ENCODE results near the gene CFAP251.

CFAP251 gene

GRCh38 chr12:121947981-121948380 lies 29.6 kb downstream of the CFAP251 start:
- DNase-seq: no peak

GRCh38 chr12:121949648-121950397 lies 31.4 kb downstream of the CFAP251 start:
- no peak for DNase-seq

- no peak for DNase-seq
Measured at GRCh38 chr12:121953117-121953692, 34.8 kb downstream of the CFAP251 start.

DNA sequence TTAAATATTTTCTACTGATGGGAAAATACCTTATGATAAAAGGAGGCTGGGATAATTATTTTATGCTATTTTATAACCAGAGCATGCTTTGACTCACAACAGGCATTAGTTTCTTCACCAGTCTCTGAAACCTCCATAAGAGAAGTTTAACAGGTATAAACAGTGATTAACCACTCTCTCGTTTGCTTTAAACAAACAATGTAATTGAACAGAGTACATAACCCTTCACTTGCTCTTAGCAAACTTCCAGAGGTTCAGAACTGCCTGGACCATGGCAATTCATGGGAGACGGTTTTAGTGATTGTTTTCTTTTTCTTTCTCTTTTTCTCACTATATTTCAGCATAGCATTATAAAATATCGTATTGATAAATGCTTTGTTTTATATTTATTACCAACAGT lies 35.3 kb downstream of the CFAP251 start:
- DNase-seq: no peak

DNA sequence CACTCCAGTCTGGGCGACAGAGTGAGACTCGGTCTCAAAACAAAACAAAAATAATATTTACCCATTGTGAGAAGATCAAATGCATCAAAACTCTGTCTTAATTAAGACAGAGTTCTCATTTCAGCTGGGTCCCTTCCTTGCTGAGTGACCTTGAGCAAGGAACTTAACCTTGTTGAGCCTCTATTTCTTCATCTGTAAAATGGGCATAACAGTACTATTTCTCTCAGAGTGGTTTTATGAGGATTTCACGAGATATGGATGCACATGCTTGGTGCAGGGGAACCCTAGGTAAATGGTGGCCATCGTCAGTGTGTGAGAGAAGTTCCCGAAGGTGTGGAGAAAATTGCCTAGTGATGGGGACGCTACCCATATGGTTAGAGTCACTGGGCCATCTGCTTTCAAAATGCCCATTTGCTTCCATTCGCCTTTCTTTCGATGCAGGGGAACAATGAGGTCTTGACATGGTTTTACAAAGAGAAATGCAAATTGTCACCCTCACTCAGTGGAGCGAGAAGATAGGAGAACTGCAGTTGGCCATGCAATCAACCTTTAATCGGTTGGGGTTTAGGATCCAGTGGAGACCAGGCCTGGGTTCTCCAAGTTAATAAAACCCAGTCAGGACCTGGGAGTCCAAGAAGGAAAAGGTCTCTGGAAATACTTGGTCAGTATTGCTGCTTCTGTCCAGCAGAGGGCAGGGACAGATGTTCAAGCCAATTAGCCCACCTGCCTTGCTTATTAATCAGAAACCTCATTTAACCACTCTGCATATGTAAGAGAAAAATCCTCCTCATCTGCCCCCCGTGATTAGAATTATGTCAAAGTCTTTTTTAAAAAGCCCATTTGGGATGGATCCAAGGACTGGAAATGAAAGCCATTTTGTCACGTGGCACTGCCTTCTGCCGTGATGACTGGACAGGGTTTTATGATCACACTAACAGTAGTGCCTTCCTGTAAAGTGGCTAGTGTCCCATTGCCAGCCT lies 37.2 kb downstream of the CFAP251 start:
- no peak for DNase-seq

GRCh38 chr12:121957861-121958515 lies 39.6 kb downstream of the CFAP251 start:
- DNase-seq: no peak

GRCh38 chr12:121958541-121959240 lies 40.3 kb downstream of the CFAP251 start:
- no peak for DNase-seq

DNA sequence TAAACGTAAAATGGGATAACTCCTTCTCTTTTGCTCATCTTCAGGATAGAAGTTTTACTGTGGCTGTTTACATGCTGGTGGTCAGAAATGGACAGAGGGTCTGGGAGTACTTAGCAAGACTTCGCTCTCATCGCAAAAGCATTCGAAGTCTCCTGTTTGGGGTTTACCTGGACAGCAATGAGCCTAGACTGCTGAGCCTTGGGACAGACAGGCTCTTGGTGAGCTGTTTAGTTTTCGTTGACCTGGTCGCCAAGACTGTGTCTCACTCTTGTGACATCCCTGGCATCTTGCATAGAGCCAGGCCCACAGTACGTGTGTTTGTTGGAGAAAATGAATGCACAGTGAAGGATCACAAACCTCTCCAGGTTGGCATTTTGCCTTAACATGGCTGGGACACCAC lies 42.1 kb downstream of the CFAP251 start:
- no peak for DNase-seq

DNA sequence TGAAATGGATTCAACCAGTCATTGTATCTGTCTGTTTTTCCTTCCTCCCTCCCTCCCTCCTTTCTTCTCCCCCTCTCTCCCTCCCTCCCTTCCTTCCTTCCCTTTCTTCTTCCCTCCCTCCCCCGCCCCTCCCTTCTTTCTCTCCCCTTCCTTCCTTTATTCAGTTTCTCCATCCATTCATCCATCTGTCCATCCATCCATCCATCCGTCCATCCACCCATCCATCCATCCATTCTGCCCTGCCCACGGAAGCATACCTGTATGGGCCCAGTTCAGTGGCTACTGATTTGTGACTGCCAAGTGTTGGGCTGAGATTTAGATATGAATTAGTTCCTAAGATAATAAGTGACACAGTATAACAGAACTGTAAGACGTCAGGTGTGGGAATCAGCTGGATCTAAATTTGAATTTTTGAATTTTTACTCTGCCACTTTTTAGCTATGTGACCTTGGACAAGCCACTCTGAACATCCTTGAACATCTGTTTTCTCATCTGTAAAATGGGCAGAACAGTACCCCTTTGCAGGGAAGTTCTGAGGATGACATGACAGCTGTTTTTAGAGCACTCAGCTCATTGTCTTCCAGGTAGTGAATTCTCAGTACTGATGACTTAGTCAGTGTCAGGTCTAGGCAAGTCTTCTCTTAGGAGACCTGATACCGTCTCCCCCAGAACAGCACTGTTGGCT lies 42.9 kb downstream of the CFAP251 start:
- no peak for DNase-seq

GRCh38 chr12:121963341-121964018 lies 45.1 kb downstream of the CFAP251 start:
- no peak for DNase-seq

GRCh38 chr12:121964813-121965643 lies 46.6 kb downstream of the CFAP251 start:
- no peak for DNase-seq

DNA sequence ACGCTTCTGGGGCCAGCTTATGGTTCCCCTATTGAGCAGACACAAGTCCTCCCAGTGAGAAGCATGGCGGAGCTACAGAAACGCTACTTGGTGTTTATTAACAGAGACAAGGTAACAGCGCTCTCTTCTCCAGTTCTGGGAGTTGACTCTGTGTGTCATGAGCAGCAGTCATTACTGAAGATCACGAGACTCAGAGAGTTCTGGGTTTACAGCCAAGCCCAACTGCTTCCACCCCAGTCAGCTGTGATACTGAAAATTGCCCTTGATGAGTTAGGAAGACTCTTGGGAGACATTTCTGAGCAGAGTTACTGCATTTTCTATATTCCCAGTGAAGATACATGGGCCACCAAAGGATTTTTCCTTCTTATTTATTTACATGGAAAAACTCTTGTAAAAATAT lies 48.6 kb downstream of the CFAP251 start:
- DNase-seq: no peak

- DNase-seq: no peak
Measured at GRCh38 chr12:121968876-121969275, 50.5 kb downstream of the CFAP251 start.

- DNase-seq: no peak
Measured at GRCh38 chr12:121969726-121970125, 51.3 kb downstream of the CFAP251 start.

DNA sequence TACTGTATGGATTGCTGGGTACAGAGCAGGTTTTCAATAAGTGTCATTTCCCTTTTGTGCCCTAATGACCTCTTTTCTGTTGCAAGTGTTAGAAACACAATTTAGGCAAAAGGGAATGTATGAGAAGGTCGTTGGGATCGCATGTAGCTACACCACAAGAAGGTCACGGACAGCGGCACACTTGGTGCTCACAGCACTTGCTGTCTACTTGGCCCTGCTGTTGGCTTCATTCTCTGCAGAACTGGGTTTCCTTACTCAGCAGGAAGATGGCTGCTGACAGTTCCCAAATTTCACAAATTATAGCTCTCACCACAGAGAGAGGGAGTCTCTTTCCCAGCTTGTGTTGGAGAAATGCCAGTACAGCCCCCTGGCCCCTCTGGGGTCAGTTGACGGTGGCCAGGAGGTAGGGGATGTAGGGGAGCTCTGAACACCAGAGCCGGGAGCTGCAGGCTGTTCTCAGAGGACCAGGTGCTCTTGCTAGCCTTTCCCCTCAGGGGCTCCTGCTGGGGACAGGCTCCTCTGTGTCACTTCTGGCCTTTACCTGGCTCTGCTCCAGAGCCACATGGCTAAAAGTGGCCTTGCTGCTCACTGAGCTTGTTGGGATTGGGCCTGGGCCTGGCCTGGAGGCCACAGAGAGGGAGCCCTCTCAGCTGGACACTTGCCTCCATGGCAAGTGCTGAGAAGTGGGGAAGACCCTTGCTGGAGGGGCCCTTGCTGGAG lies 52.3 kb downstream of the CFAP251 start:
- DNase-seq: no peak

DNA sequence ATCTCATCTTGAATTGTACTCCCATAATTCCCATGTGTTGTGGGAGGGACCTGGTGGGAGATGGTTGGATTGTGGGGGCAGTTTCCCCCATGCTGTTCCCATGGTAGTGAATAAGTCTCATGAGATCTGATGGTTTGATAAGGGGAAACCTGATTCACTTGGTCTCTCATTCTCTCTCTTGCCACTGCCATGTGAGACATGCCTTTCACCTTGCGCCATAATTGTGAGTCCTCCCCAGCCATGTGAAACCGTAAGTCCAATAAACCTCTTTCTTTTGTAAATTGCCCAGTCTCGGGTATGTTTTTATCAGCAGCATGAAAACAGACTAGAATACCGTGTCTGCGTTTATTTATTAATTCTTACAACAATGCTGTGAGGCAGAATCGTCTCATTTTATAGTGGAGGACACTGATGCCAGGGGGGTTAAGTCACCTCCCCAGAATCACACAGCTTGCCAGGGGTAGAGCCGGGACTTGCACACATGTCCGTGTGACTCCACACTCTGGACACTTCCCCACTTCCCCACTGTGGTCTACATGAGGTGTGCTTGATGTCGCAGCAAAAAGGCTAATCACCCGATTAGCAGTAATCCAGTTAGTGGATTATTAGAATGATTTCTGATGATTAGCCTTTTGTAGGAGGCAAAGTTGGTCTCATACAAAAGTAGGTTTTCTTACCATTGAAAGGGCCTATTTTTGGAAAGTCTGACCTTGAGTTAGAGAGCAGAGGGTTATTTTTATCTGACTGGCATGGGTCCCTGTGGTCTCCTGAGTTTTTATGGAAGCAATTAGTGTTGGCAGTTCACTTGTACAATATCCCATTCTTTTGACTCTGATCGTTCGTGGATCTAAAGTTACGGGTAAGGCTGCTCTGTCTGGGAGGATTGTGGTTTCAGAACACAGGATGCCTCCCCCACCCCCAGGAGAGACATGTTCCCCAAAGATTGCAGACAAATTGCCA lies 55.9 kb downstream of the CFAP251 start:
- no peak for DNase-seq

DNA sequence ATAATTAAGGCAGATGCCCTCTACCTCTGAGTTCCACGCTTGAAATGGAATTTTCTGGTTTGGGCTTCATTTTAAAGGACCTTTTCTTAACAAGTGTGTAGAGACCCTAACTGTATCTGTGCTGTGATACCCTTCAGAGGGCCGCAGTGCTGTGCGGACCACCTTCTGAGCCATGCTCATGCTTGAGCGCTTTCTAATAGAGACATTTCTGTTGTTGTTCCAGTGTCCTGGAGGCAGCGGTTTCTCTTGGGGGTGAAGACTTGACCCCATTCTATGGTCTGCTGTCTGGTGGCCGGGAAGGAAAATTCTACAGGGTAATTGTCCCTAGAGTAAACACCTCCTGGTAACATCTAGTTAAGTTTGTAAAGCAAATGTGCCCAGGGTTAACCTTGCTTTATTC lies 56.6 kb downstream of the CFAP251 start:
- DNase-seq: no peak

GRCh38 chr12:121976950-121977349 lies 58.6 kb downstream of the CFAP251 start:
- no peak for DNase-seq

All from activated CD4-positive, alpha-beta T cell treated with anti-CD3 and anti-CD28 coated beads, Interleukin-2, amount 50 U/mL, for 4 hours (primary cell).